WTC11 (cell line): ENCODE measurements around the gene ZBTB47. TPM values are rescaled to one million over a fixed set of nuclear protein-coding genes. Genes with fewer than 3 reads are reported as not detected.

Source experiments
- ATAC-seq: fragments of 200-7000 bp; cut with Tn5 transposase; 2 replicates; pipeline ENCODE4 v1.10.0; 2021; ENCODE audit warnings: mild to moderate bottlenecking, moderate library complexity
- CTCF ChIA-PET: fragments of 300-600 bp; sonication (Branson Sonifier 250); formaldehyde crosslinking; loops from one replicate; lab custom pipeline; 2021; ENCODE audit warnings: antibody characterized with exemption; lab: Charles Lee
- POLR2A ChIA-PET: fragments of 350-600 bp; sonication (Branson Sonifier 250); formaldehyde crosslinking; loops from one replicate; lab custom pipeline; 2021; ENCODE audit warnings: antibody characterized with exemption; lab: Charles Lee
- DNase-seq: peaks from one replicate; pipeline ENCODE4 v3.0.0; 2021; ENCODE audit warnings: low spot score
- H3K27ac Mint-ChIP-seq: 2 replicates; pipeline ENCODE4 v1.8.0; 2021; ENCODE audit warnings: mixed read lengths
- H3K27me3 Mint-ChIP-seq: 2 replicates; pipeline ENCODE4 v1.8.0; 2021; ENCODE audit warnings: low read depth, mild to moderate bottlenecking, moderate library complexity, mixed read lengths
- H3K36me3 Mint-ChIP-seq: 2 replicates; pipeline ENCODE4 v1.8.0; 2021; ENCODE audit warnings: mixed read lengths
- H3K4me1 Mint-ChIP-seq: 2 replicates; pipeline ENCODE4 v1.8.0; 2022; ENCODE audit warnings: mixed read lengths
- H3K4me3 Mint-ChIP-seq: 2 replicates; pipeline ENCODE4 v1.8.0; 2021; ENCODE audit warnings: mild to moderate bottlenecking, moderate library complexity, mixed read lengths
- H3K9me3 Mint-ChIP-seq: 2 replicates; pipeline ENCODE4 v1.8.0; 2021; ENCODE audit warnings: mixed read lengths
- ETV6 ChIP-seq: sonication (generic); formaldehyde crosslinking; IDR thresholded peaks from 2 replicates; pipeline ENCODE4 v1.8.1; 2022; ENCODE audit warnings: mild to moderate bottlenecking, missing genetic modification reagents
- FOXP1 ChIP-seq: sonication (generic); formaldehyde crosslinking; IDR thresholded peaks from 2 replicates; pipeline ENCODE4 v1.8.0; 2022; ENCODE audit warnings: missing genetic modification reagents, mild to moderate bottlenecking, moderate library complexity, borderline replicate concordance
- JAZF1 ChIP-seq: fragments of 250-450 bp; sonication (Bioruptor Pico); IDR thresholded peaks from 2 replicates; pipeline ENCODE4 v1.9.0; 2021; ENCODE audit warnings: moderate library complexity, mild to moderate bottlenecking, inconsistent platforms
- NFE2L1 ChIP-seq: sonication (generic); formaldehyde crosslinking; IDR thresholded peaks from 2 replicates; pipeline ENCODE4 v1.8.1; 2023; ENCODE audit warnings: missing genetic modification reagents
- NR2C2 ChIP-seq: sonication (generic); formaldehyde crosslinking; IDR thresholded peaks from 2 replicates; pipeline ENCODE4 v1.8.0; 2022; ENCODE audit warnings: mild to moderate bottlenecking, missing genetic modification reagents
- NR3C1 ChIP-seq: sonication (generic); formaldehyde crosslinking; conservative IDR thresholded peaks from 2 replicates; pipeline ENCODE4 v1.8.1; 2023; ENCODE audit warnings: low read depth, mild to moderate bottlenecking, missing genetic modification reagents
- PRRX2 ChIP-seq: fragments of 250-450 bp; sonication (Bioruptor Pico); IDR thresholded peaks from 2 replicates; pipeline ENCODE4 v1.8.0; 2021; ENCODE audit warnings: mild to moderate bottlenecking
- TEAD1 ChIP-seq: sonication (generic); formaldehyde crosslinking; IDR thresholded peaks from 2 replicates; pipeline ENCODE4 v1.8.0; 2022; ENCODE audit warnings: mild to moderate bottlenecking, missing genetic modification reagents
- TEAD4 ChIP-seq: sonication (generic); formaldehyde crosslinking; IDR thresholded peaks from 2 replicates; pipeline ENCODE4 v1.8.0; 2022; ENCODE audit warnings: mild to moderate bottlenecking, missing genetic modification reagents
- TP53 ChIP-seq: sonication (generic); formaldehyde crosslinking; IDR thresholded peaks from 2 replicates; pipeline ENCODE4 v1.8.1; 2023; ENCODE audit warnings: mild to moderate bottlenecking, missing genetic modification reagents
- ZNF138 ChIP-seq: sonication (generic); formaldehyde crosslinking; conservative IDR thresholded peaks from 2 replicates; pipeline ENCODE4 v1.8.1; 2022; ENCODE audit warnings: mild to moderate bottlenecking, moderate library complexity, missing genetic modification reagents
- ZNF219 ChIP-seq: sonication (generic); formaldehyde crosslinking; IDR thresholded peaks from 2 replicates; pipeline ENCODE4 v1.8.0; 2023; ENCODE audit warnings: missing genetic modification reagents, mild to moderate bottlenecking, borderline replicate concordance
- ZNF396 ChIP-seq: fragments of 250-450 bp; sonication (Bioruptor Pico); IDR thresholded peaks from 2 replicates; pipeline ENCODE4 v1.8.0; 2021; ENCODE audit warnings: mild to moderate bottlenecking, moderate library complexity, borderline replicate concordance
- total RNA-seq: library from RNA; stranded (reverse); gene quantifications from 3 replicates; pipeline ENCODE4 v1.2.3, GENCODE V29; 2021
- TF ChIP-seq, protein P1 (sequence below): sonication (generic); formaldehyde crosslinking; conservative IDR thresholded peaks from 2 replicates; pipeline ENCODE4 v1.8.1; 2022; ENCODE audit warnings: mild to moderate bottlenecking, missing genetic modification reagents
- TF ChIP-seq, protein P2 (sequence below): sonication (generic); formaldehyde crosslinking; IDR thresholded peaks from 2 replicates; pipeline ENCODE4 v1.8.1; 2023; ENCODE audit warnings: mild to moderate bottlenecking, missing genetic modification reagents, moderate library complexity
- TF ChIP-seq, protein P3 (sequence below): sonication (generic); formaldehyde crosslinking; IDR thresholded peaks from 2 replicates; pipeline ENCODE4 v1.8.0; 2022; ENCODE audit warnings: missing genetic modification reagents
- TF ChIP-seq, protein P4 (sequence below): sonication (generic); formaldehyde crosslinking; IDR thresholded peaks from 2 replicates; pipeline ENCODE4 v1.8.0; 2023; ENCODE audit warnings: missing genetic modification reagents, mild to moderate bottlenecking, borderline replicate concordance
- TF ChIP-seq, protein P5 (sequence below): sonication (generic); formaldehyde crosslinking; IDR thresholded peaks from 2 replicates; pipeline ENCODE4 v1.8.0; 2022; ENCODE audit warnings: mild to moderate bottlenecking, missing genetic modification reagents
- TF ChIP-seq, protein P6 (sequence below): sonication (generic); formaldehyde crosslinking; IDR thresholded peaks from 2 replicates; pipeline ENCODE4 v1.8.0; 2022; ENCODE audit warnings: mild to moderate bottlenecking, missing genetic modification reagents
- TF ChIP-seq, protein P7 (sequence below): sonication (generic); formaldehyde crosslinking; IDR thresholded peaks from 2 replicates; pipeline ENCODE4 v1.8.1; 2022; ENCODE audit warnings: mild to moderate bottlenecking, moderate library complexity, missing genetic modification reagents
- TF ChIP-seq, protein P8 (sequence below): sonication (generic); formaldehyde crosslinking; IDR thresholded peaks from 2 replicates; pipeline ENCODE4 v1.8.0; 2022; ENCODE audit warnings: mild to moderate bottlenecking, missing genetic modification reagents

ZBTB47 gene
- total RNA-seq, 1 experiment from 2014 or later, result 5.2 TPM

DNA sequence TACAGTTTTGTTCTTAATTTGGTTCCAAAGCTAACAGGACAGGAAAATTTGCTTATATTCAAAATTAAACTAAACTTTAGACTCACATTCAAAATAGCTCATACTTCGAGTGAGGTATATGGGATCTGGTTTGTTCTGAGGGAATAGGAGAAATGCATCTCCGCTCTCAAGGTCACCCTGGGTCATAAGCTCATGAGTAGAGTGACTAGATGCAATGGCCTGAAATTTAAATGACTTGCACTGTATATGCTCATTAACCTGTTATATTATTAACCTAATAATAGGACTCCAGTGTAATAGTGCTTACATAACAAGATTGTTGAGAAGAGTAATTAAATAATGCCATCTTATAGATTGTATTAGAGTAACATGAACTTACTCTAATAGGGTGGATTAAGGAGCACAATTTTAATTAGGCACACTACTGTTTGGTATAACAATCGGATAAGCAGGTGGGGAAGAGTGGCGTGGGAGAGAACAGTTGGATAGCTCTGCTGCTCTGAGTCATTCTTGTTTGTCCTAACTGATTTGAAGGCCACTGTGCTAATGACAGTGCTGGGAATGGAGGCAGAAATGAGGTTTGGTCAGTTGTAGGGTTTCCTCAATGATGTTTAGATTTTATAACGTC, 47.8 kb upstream of the ZBTB47 start:
- TF ChIP-seq FOXP1 (CRISPR knock-in tag), result no peak
- no peak for TF ChIP-seq NFE2L1 (CRISPR knock-in tag)
- TF ChIP-seq, protein P1, sequence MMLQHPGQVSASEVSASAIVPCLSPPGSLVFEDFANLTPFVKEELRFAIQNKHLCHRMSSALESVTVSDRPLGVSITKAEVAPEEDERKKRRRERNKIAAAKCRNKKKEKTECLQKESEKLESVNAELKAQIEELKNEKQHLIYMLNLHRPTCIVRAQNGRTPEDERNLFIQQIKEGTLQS (CRISPR knock-in tag), result no peak
- no peak for TF ChIP-seq NR2C2 (CRISPR knock-in tag)
- no peak for TF ChIP-seq ZNF219
- TF ChIP-seq TEAD1 (CRISPR knock-in tag), result no peak
- TF ChIP-seq, protein P2, sequence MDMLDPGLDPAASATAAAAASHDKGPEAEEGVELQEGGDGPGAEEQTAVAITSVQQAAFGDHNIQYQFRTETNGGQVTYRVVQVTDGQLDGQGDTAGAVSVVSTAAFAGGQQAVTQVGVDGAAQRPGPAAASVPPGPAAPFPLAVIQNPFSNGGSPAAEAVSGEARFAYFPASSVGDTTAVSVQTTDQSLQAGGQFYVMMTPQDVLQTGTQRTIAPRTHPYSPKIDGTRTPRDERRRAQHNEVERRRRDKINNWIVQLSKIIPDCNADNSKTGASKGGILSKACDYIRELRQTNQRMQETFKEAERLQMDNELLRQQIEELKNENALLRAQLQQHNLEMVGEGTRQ (CRISPR knock-in tag), result no peak
- TF ChIP-seq, protein P3, sequence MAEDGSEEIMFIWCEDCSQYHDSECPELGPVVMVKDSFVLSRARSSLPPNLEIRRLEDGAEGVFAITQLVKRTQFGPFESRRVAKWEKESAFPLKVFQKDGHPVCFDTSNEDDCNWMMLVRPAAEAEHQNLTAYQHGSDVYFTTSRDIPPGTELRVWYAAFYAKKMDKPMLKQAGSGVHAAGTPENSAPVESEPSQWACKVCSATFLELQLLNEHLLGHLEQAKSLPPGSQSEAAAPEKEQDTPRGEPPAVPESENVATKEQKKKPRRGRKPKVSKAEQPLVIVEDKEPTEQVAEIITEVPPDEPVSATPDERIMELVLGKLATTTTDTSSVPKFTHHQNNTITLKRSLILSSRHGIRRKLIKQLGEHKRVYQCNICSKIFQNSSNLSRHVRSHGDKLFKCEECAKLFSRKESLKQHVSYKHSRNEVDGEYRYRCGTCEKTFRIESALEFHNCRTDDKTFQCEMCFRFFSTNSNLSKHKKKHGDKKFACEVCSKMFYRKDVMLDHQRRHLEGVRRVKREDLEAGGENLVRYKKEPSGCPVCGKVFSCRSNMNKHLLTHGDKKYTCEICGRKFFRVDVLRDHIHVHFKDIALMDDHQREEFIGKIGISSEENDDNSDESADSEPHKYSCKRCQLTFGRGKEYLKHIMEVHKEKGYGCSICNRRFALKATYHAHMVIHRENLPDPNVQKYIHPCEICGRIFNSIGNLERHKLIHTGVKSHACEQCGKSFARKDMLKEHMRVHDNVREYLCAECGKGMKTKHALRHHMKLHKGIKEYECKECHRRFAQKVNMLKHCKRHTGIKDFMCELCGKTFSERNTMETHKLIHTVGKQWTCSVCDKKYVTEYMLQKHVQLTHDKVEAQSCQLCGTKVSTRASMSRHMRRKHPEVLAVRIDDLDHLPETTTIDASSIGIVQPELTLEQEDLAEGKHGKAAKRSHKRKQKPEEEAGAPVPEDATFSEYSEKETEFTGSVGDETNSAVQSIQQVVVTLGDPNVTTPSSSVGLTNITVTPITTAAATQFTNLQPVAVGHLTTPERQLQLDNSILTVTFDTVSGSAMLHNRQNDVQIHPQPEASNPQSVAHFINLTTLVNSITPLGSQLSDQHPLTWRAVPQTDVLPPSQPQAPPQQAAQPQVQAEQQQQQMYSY (CRISPR knock-in tag), result no peak
- TF ChIP-seq TP53, result no peak
- TF ChIP-seq, protein P4, sequence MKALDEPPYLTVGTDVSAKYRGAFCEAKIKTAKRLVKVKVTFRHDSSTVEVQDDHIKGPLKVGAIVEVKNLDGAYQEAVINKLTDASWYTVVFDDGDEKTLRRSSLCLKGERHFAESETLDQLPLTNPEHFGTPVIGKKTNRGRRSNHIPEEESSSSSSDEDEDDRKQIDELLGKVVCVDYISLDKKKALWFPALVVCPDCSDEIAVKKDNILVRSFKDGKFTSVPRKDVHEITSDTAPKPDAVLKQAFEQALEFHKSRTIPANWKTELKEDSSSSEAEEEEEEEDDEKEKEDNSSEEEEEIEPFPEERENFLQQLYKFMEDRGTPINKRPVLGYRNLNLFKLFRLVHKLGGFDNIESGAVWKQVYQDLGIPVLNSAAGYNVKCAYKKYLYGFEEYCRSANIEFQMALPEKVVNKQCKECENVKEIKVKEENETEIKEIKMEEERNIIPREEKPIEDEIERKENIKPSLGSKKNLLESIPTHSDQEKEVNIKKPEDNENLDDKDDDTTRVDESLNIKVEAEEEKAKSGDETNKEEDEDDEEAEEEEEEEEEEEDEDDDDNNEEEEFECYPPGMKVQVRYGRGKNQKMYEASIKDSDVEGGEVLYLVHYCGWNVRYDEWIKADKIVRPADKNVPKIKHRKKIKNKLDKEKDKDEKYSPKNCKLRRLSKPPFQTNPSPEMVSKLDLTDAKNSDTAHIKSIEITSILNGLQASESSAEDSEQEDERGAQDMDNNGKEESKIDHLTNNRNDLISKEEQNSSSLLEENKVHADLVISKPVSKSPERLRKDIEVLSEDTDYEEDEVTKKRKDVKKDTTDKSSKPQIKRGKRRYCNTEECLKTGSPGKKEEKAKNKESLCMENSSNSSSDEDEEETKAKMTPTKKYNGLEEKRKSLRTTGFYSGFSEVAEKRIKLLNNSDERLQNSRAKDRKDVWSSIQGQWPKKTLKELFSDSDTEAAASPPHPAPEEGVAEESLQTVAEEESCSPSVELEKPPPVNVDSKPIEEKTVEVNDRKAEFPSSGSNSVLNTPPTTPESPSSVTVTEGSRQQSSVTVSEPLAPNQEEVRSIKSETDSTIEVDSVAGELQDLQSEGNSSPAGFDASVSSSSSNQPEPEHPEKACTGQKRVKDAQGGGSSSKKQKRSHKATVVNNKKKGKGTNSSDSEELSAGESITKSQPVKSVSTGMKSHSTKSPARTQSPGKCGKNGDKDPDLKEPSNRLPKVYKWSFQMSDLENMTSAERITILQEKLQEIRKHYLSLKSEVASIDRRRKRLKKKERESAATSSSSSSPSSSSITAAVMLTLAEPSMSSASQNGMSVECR, result no peak
- no peak for TF ChIP-seq ZNF138 (CRISPR knock-in tag)
- no peak for TF ChIP-seq PRRX2 (CRISPR knock-in tag)
- TF ChIP-seq NR3C1 (CRISPR knock-in tag), result no peak
- H3K27me3 Mint-ChIP-seq, result no peaks in the 10 kb centered on the region
- peak overlapping the region; percentile 75 for H3K27ac Mint-ChIP-seq
- CTCF ChIA-PET, result interaction anchor here (1.3 kb wide), 1 partner anchor 24 kb away, joined by 3 read pairs; the partner anchor contains the start of gene SEC22C
- peaks cover 41% of the 10 kb centered on the region for H3K4me1 Mint-ChIP-seq
- ATAC-seq, result no peak
- POLR2A ChIA-PET, result no interaction called here
- H3K36me3 Mint-ChIP-seq, result peaks cover 28% of the 10 kb centered on the region
- H3K9me3 Mint-ChIP-seq, result no peaks in the 10 kb centered on the region
- no peak for DNase-seq
- H3K4me3 Mint-ChIP-seq, result no peak overlapping the region

DNA sequence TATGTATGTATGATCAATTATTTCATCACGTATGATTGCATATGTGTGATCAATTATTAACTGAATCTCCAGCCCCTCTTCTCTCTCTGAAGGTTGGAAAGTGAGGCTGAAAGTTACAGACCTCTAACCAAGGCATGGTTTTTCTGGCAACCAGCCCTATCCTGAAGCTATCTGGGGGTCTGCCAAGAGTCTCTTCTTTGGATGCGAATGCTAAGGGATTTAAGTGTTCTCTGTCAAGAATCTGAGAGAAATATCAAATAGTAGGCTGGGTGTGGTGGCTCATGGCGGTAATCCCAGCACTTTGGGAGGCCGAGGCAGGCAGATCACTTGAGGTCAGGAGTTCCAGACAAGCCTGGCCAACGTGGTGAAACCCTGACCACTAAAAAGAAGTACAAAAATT, 44.9 kb upstream of the ZBTB47 start:
- Mint-ChIP-seq H3K9me3 (no peaks in the 10 kb centered on the region), H3K27ac (no peak overlapping the region; the same call in 1 of the 2 replicates), H3K4me3 (no peak overlapping the region), H3K36me3 (peaks cover 20% of the 10 kb centered on the region), H3K27me3 (no peaks in the 10 kb centered on the region), H3K4me1 (peaks cover 32% of the 10 kb centered on the region)
- no peak for DNase-seq
- CTCF ChIA-PET, result interaction anchor here (1.4 kb wide), 1 partner anchor 9 kb away, joined by 3 read pairs; no protein-coding TSS in a partner anchor
- ATAC-seq, result no peak
- POLR2A ChIA-PET, result no interaction called here
- no peak for TF ChIP-seq ETV6 (CRISPR knock-in tag)
- TF ChIP-seq, protein P5, sequence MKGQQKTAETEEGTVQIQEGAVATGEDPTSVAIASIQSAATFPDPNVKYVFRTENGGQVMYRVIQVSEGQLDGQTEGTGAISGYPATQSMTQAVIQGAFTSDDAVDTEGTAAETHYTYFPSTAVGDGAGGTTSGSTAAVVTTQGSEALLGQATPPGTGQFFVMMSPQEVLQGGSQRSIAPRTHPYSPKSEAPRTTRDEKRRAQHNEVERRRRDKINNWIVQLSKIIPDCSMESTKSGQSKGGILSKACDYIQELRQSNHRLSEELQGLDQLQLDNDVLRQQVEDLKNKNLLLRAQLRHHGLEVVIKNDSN (CRISPR knock-in tag), result no peak
- TF ChIP-seq, protein P6, sequence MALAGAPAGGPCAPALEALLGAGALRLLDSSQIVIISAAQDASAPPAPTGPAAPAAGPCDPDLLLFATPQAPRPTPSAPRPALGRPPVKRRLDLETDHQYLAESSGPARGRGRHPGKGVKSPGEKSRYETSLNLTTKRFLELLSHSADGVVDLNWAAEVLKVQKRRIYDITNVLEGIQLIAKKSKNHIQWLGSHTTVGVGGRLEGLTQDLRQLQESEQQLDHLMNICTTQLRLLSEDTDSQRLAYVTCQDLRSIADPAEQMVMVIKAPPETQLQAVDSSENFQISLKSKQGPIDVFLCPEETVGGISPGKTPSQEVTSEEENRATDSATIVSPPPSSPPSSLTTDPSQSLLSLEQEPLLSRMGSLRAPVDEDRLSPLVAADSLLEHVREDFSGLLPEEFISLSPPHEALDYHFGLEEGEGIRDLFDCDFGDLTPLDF (CRISPR knock-in tag), result no peak
- TF ChIP-seq NR3C1 (CRISPR knock-in tag), result no peak
- no peak for TF ChIP-seq ZNF396 (CRISPR knock-in tag)
- TF ChIP-seq JAZF1 (CRISPR knock-in tag), result no peak
- TF ChIP-seq TEAD4 (CRISPR knock-in tag), result no peak
- TF ChIP-seq, protein P7, sequence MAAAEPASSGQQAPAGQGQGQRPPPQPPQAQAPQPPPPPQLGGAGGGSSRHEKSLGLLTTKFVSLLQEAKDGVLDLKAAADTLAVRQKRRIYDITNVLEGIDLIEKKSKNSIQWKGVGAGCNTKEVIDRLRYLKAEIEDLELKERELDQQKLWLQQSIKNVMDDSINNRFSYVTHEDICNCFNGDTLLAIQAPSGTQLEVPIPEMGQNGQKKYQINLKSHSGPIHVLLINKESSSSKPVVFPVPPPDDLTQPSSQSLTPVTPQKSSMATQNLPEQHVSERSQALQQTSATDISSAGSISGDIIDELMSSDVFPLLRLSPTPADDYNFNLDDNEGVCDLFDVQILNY (CRISPR knock-in tag), result no peak
- TF ChIP-seq, protein P8, sequence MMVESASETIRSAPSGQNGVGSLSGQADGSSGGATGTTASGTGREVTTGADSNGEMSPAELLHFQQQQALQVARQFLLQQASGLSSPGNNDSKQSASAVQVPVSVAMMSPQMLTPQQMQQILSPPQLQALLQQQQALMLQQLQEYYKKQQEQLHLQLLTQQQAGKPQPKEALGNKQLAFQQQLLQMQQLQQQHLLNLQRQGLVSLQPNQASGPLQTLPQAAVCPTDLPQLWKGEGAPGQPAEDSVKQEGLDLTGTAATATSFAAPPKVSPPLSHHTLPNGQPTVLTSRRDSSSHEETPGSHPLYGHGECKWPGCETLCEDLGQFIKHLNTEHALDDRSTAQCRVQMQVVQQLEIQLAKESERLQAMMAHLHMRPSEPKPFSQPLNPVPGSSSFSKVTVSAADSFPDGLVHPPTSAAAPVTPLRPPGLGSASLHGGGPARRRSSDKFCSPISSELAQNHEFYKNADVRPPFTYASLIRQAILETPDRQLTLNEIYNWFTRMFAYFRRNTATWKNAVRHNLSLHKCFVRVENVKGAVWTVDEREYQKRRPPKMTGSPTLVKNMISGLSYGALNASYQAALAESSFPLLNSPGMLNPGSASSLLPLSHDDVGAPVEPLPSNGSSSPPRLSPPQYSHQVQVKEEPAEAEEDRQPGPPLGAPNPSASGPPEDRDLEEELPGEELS, result no peak
